Measurements from ENCODE around the gene HOXA4.

- TF ChIP-seq MAZ (IDR thresholded peaks at IDR 0.05; ENCODE audit: borderline replicate concordance, low read depth, low read length) (no peak), CTCF (conservative IDR thresholded peaks at IDR 0.05; ENCODE audit: low read depth, low read length) (no peak), POLR2A (IDR thresholded peaks at IDR 0.05; ENCODE audit: low read depth, low read length) (no peak), RAD21 (IDR thresholded peaks at IDR 0.05; ENCODE audit: low read length) (no peak)
Observed at GRCh38 chr7:27173956-27174873, 43.7 kb upstream of the HOXA4 start, which contains the start of gene HOXA10.

Measured in IMR-90 (cell line).